Endothelial cell of hepatic sinusoid (primary cell): Measurements from ENCODE around the gene MAOB.

Experiments used
- in situ Hi-C: cut with HindIII; loops from 2 replicates; pipeline ENCODE4 v1.10.0; 2017; ENCODE audit warnings: low sequenced_read_pairs

The MAOB gene

DNA sequence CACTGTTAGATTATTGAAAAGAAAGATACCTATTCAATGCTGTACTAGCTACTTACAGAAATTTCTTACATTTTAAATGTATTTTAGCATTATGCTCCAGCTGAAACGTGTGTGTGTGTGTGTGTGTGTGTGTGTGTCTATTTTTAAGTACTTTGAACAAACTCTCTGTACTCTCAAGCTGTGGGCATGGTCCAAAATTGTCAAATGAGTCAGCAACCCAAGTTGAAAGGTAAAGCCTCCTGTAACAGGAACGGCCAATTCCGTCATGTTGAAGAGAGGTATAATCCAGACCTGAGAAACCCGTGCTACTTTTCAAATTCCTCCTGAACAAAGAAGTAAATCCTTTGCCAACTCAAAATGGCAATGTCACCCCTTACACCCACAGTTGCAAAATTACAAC is 20.5 kb downstream of the MAOB start:
- in situ Hi-C loops = no loop called here

DNA sequence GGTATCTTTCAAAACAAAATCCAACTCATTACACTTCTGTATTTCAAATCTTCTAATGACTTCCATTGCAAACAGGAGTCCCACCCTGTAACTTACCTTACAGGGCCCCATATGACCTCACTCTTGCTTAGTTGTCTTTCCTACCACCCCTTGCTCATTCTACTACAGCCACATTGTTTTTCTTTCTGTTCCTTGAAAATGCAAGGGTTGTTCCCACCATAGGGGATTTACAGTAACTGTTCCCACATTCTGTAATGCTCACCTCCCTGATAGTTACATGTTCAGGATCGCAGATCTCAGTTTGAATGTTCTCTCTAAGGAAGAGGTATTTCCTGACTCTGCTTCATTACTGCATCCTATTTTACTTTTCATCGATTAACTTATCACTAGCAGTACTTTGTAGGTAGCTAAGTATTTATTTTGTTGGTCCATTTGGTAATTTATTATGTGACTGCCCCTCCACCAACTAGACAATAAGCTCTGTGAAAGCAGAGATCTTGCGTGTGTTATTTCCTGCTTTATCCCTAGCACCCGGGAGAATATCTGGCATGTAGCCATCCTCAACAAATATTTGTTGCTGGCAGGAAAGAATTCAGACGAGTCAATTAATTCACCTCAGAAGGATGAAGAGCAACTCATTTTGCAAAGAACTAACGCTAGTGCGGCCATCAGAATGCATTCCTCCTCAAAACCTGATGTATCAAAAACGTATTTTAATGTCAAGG is 21.4 kb downstream of the MAOB start:
- in situ Hi-C loops = no loop called here

GRCh38 chrX:43853225-43853828 is 28.9 kb downstream of the MAOB start:
- in situ Hi-C loops = no loop called here

GRCh38 chrX:43850629-43851028 is 31.6 kb downstream of the MAOB start:
- in situ Hi-C loops = no loop called here

DNA sequence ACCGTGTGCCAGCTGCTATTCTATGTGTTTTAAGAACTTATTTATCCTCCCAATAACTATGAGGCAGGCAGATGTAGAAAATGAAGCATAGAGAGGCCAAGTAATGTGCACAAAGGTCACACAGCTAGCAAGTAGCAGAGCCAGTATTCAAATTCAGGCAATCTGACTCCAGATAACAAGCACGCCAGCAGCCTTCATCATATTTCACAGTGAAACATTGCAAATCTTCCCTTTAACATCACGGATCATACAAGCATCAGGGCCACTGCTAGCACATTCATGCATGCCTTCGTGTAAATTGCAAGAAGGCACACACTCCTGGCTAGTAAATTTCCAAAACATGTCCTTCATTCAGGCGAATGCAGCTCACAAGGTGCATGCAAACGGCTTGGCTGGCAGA is 33.1 kb downstream of the MAOB start:
- in situ Hi-C loops = no loop called here

- in situ Hi-C loops = no loop called here
Observed at GRCh38 chrX:43847352-43847751, 34.9 kb downstream of the MAOB start.

DNA sequence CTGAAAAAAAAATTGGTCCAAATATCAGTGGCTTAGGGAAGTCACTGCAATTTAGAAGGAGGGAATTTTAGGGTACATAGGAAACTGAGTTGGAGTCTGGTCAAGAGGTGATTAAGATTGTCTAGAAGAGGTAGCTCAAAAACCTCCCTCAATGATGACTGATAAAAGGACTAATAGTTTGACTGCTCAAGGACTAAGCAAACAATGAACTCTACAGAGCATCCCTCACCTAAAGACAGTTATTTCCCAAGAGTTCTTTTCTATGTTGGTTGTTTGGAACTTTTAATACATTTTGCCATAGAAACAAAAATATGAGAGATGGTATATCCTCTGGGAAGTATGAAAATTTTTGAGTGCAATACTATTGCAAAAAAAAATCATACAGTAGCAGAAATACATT is 35.7 kb downstream of the MAOB start:
- in situ Hi-C loops = no loop called here

DNA sequence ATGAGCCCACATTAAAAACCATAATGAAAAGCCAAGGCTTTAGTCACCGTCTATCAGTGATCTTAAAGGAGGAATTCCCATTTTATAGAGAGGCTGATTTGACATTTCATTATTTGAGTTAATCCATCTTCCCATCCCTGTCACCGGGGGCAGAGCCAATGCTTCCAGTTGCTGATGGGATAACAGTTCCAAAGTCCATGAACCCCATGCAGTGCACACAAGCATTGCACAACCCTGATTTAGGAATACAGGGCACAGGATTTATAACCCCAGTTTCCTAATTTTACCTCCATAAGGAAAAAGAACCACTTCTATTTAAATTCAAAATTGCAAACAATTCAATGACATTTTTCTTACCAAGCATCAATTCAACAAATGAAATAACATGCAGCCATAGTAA is 36.5 kb downstream of the MAOB start:
- in situ Hi-C loops = no loop called here

GRCh38 chrX:43840265-43840664 is 42.0 kb downstream of the MAOB start:
- in situ Hi-C loops = no loop called here

GRCh38 chrX:43836435-43837184 is 45.6 kb downstream of the MAOB start:
- in situ Hi-C loops = no loop called here

- in situ Hi-C loops = no loop called here
Observed at GRCh38 chrX:43835559-43835958, 46.7 kb downstream of the MAOB start.

GRCh38 chrX:43827791-43828190 is 54.5 kb downstream of the MAOB start:
- in situ Hi-C loops = no loop called here

DNA sequence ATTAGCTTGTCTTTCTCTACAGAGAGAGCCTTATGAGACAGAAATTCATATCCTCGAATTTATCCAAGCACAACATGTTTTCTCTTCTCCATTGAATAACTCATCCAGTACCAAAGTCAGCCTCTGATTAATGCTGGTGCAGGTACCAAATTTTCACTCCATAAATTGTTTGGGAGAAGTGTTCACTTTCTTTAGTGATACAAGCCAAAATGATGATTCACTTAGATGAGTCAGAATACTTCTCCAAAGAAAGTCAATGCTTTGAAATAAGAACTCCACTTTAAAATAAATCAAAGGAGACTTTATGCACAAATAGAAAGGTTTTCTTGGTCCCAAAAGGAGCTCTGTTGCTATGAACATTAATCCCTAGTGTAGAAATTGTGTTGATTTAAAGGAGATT is 60.2 kb downstream of the MAOB start:
- in situ Hi-C loops = no loop called here

DNA sequence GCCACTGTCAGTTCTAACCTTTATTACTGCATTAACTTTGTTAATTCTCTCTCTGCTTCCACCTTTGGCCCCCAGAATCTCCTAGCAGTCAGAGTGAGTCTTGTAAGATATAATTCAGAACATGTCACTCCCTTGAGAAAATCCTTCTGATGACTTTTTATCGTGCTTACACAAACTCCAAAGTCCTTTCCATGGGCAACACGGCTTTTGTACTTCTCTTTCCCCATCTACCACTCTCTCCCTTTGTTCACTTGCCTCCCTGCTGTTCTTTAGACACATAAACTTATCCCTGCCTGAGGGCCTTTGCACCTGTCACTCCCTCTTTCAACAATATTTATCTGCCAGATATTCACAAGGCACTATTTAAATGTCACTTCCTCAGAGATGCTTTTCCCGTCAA is 64.8 kb downstream of the MAOB start:
- in situ Hi-C loops = no loop called here

- in situ Hi-C loops = no loop called here
Observed at GRCh38 chrX:43815209-43815608, 67.0 kb downstream of the MAOB start.

DNA sequence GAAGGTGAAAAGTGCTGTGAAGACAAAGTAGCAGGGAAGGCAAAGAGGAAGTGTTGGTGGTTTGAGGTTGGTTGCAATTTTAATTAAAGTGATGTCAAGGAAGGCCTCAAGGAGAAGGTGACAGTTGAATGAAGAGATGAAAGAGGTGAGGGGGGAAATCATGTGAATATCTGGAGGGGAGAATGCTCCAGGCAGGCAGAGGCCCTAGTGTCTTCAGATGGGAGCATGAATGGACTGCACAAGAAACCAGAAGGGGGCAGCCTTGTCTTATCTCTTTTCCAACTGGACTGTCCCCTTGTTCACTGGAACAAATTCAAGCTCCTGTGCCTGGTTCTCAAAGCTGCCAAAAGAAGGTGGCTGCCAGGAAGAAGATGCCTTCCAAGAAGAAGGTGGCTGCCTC is 68.4 kb downstream of the MAOB start:
- in situ Hi-C loops = no loop called here

- in situ Hi-C loops = no loop called here
Observed at GRCh38 chrX:43813319-43813718, 68.9 kb downstream of the MAOB start.

DNA sequence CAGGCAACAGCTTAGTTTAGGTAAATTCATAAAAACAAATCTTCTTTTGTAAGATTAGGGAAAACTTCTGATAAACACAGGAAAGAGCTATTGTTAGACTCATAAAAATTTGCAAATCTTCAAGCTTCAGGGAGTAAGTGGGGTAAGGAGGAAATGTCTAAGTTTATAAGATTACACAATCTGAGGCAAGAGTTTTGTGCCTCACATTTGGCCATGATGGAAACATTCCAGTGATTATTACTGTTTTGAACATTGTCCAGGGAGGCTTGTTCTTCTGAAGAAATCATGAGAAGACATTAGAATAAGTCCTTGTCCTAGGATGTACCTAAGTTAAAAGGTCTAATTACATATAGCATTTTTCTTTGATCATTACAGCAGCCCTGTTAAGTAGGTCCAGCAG is 72.8 kb downstream of the MAOB start:
- in situ Hi-C loops = no loop called here

GRCh38 chrX:43808231-43808630 is 74.0 kb downstream of the MAOB start:
- in situ Hi-C loops = no loop called here

DNA sequence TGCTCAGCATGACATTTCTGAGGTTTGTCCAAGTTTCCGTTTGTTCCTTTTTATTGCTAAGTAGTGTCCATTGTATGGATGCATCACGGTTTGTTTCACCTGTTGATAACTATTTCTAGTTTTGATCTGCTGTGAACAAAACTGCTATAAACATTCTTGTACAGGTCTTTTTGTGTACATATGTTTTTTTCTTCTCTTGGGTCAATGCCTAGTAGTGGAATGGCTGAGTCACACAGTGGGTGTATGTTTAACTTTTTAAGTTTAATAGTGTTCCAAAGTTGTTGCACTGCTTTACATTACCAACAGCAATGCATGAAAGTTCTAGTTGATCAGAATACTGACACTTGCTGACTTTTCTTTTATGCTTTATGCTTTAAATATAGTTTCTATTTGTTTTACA is 76.7 kb downstream of the MAOB start:
- in situ Hi-C loops = no loop called here

GRCh38 chrX:43804021-43804420 is 78.2 kb downstream of the MAOB start:
- in situ Hi-C loops = no loop called here

DNA sequence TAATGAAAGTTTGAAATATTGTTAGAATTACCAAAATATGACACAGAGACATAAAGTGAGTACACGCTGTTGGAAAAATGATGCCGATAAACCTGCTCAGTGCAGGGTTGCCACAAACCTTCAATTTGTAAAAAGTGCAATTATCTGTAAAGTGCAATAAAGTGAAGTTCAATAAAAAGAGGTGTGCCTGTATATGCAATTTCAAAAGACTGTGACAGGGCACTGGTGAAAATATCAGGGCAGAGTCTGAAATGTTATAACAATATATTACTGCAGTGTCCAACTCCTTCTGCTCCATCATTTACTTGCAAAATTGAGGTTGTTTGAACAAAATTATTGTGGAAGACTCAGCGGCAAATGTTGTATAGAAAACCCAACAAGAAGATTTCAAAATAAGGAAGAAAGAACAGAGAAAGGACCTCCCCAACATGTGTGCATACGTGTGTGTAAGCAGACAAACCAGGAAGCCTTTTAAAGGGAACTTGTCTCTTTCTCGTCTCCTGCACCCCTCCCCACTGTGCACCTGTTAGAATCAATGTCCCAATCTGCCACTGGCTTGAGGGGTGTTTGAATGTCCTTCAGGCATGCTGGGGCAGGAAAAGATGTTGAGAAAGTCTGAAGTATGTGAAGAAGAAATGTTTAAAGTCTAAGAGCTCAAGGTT is 96.2 kb downstream of the MAOB start:
- in situ Hi-C loops = no loop called here
